GM12892 (cell line): ENCODE measurements around the gene CACNA1B.

Experiments used
- POLR2A ChIP-seq: IDR thresholded peaks from 2 replicates; pipeline ENCODE4 v1.6.1; 2011; ENCODE audit warnings: low read depth, low read length, control low read depth
- POLR2AphosphoS5 ChIP-seq: IDR thresholded peaks from 2 replicates; pipeline ENCODE4 v1.6.1; 2011; ENCODE audit warnings: low read depth, low read length, control low read depth
- TAF1 ChIP-seq: IDR thresholded peaks from 2 replicates; pipeline ENCODE4 v1.6.1; 2011; ENCODE audit warnings: low read depth, mild to moderate bottlenecking, control low read depth, low read length, borderline replicate concordance

DNA sequence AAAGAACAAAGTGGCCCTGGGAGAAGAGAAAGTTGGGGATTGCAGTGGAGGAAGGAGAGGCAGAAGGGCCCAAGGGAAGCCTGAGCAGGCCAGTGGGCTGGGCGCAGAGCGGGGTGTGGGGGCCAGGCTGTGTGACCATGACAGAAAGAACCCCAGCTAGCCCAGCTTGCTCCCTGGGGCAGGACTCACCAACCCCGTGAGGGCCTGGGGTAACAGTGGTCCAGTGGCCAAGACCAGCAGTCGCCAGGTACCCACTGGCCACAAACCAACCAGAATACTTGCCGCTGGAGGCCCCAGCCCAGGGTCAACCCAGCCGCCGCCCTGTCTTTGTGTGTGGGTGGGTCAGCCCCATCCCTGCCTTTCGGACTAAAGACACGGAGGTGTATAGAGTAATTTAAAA is 146.5 kb downstream of the CACNA1B start:
- no peak for TF ChIP-seq POLR2AphosphoS5
- TF ChIP-seq POLR2A: no peak
- TF ChIP-seq TAF1: no peak
